SK-N-SH treated with all-trans-retinoic acid at 6 μM for 48 hours (cell line): ENCODE results near the gene TOM1L2.
A peak's percentile ranks its signal among the peaks of the same experiment; 100 is the strongest.

ENCODE experiments used
- ATAC-seq: fragments of 200-7000 bp; cut with Tn5 transposase; 3 replicates; pipeline ENCODE4 v1.9.1; 2020; ENCODE audit warnings: mild to moderate bottlenecking, moderate library complexity
- ARNTL ChIP-seq: fragments of 450-650 bp; formaldehyde crosslinking; IDR thresholded peaks from 2 replicates; pipeline ENCODE4 v1.5.0; 2020; ENCODE audit warnings: low read depth, mild to moderate bottlenecking, moderate library complexity, borderline replicate concordance
- BACH2 ChIP-seq: fragments of 250-450 bp; sonication (Bioruptor Pico); IDR thresholded peaks from 2 replicates; pipeline ENCODE4 v1.9.0; 2021; ENCODE audit warnings: mild to moderate bottlenecking, borderline replicate concordance
- CREB5 ChIP-seq: fragments of 250-450 bp; sonication (Bioruptor Pico); IDR thresholded peaks from 2 replicates; pipeline ENCODE4 v1.5.1; 2020; ENCODE audit warnings: low read depth, mild to moderate bottlenecking, moderate library complexity
- CSDC2 ChIP-seq: fragments of 250-450 bp; sonication (Bioruptor Pico); IDR thresholded peaks from 2 replicates; pipeline ENCODE4 v1.5.0; 2020; ENCODE audit warnings: mild to moderate bottlenecking, moderate library complexity
- CSRNP3 ChIP-seq: fragments of 250-450 bp; sonication (Bioruptor Pico); IDR thresholded peaks from 2 replicates; pipeline ENCODE4 v1.5.1; 2021; ENCODE audit warnings: mild to moderate bottlenecking, moderate library complexity
- ESRRG ChIP-seq: fragments of 250-450 bp; sonication (Bioruptor Pico); IDR thresholded peaks from 2 replicates; pipeline ENCODE4 v1.6.1; 2021; ENCODE audit warnings: mild to moderate bottlenecking
- GLIS3 ChIP-seq: fragments of 250-450 bp; sonication (Bioruptor Pico); IDR thresholded peaks from 2 replicates; pipeline ENCODE4 v1.5.0; 2020; ENCODE audit warnings: mild to moderate bottlenecking, moderate library complexity
- ISL1 ChIP-seq: fragments of 250-450 bp; sonication (Bioruptor Pico); IDR thresholded peaks from 2 replicates; pipeline ENCODE4 v2.1.2; 2022; ENCODE audit warnings: mild to moderate bottlenecking, moderate library complexity
- OSR1 ChIP-seq: fragments of 250-450 bp; sonication (Bioruptor Pico); IDR thresholded peaks from 2 replicates; pipeline ENCODE4 v1.8.0; 2022; ENCODE audit warnings: moderate library complexity, mild to moderate bottlenecking, inconsistent platforms
- POU6F1 ChIP-seq: fragments of 250-450 bp; sonication (Bioruptor Pico); IDR thresholded peaks from 2 replicates; pipeline ENCODE4 v1.8.0; 2021; ENCODE audit warnings: low read depth, mild to moderate bottlenecking, moderate library complexity, borderline replicate concordance
- PPARA ChIP-seq: fragments of 250-450 bp; sonication (Bioruptor Pico); IDR thresholded peaks from 2 replicates; pipeline ENCODE4 v1.5.0; 2020; ENCODE audit warnings: mild to moderate bottlenecking, borderline replicate concordance
- SNAI2 ChIP-seq: fragments of 250-450 bp; sonication (Bioruptor Pico); IDR thresholded peaks from 2 replicates; pipeline ENCODE4 v1.5.0; 2020; ENCODE audit warnings: mild to moderate bottlenecking, moderate library complexity
- TCF4 ChIP-seq: fragments of 250-450 bp; sonication (Bioruptor Pico); IDR thresholded peaks from 2 replicates; pipeline ENCODE4 v1.8.0; 2021; ENCODE audit warnings: mild to moderate bottlenecking, moderate library complexity, borderline replicate concordance
- TSHZ2 ChIP-seq: fragments of 250-450 bp; sonication (Bioruptor Pico); IDR thresholded peaks from 2 replicates; pipeline ENCODE4 v1.5.0; 2020; ENCODE audit warnings: mild to moderate bottlenecking, moderate library complexity
- ZC3H10 ChIP-seq: fragments of 250-450 bp; sonication (Bioruptor Pico); IDR thresholded peaks from 2 replicates; pipeline ENCODE4 v1.5.1; 2021; ENCODE audit warnings: mild to moderate bottlenecking, moderate library complexity
- ZFP3 ChIP-seq: fragments of 250-450 bp; sonication (Bioruptor Pico); IDR thresholded peaks from 2 replicates; pipeline ENCODE4 v1.5.0; 2020; ENCODE audit warnings: mild to moderate bottlenecking, moderate library complexity
- ZFP30 ChIP-seq: fragments of 450-650 bp; formaldehyde crosslinking; IDR thresholded peaks from 2 replicates; pipeline ENCODE4 v1.5.0; 2022; ENCODE audit warnings: mild to moderate bottlenecking, moderate library complexity
- ZNF70 ChIP-seq: fragments of 450-650 bp; formaldehyde crosslinking; IDR thresholded peaks from 2 replicates; pipeline ENCODE4 v1.5.0; 2020; ENCODE audit warnings: mild to moderate bottlenecking, moderate library complexity
- ZNF8 ChIP-seq: fragments of 450-650 bp; formaldehyde crosslinking; IDR thresholded peaks from 2 replicates; pipeline ENCODE4 v1.5.0; 2020; ENCODE audit warnings: mild to moderate bottlenecking, moderate library complexity

Gene TOM1L2

GRCh38 chr17:17813725-17814095 lies 158.5 kb downstream of the TOM1L2 start:
- no peak for TF ChIP-seq CSRNP3 (CRISPR knock-in tag)
- no peak for TF ChIP-seq OSR1 (CRISPR knock-in tag)
- no peak for TF ChIP-seq PPARA (CRISPR knock-in tag)
- no peak for TF ChIP-seq ISL1
- no peak for TF ChIP-seq ZNF70 (CRISPR knock-in tag)
- TF ChIP-seq CSDC2: no peak
- TF ChIP-seq GLIS3: no peak
- ATAC-seq: no peak

DNA sequence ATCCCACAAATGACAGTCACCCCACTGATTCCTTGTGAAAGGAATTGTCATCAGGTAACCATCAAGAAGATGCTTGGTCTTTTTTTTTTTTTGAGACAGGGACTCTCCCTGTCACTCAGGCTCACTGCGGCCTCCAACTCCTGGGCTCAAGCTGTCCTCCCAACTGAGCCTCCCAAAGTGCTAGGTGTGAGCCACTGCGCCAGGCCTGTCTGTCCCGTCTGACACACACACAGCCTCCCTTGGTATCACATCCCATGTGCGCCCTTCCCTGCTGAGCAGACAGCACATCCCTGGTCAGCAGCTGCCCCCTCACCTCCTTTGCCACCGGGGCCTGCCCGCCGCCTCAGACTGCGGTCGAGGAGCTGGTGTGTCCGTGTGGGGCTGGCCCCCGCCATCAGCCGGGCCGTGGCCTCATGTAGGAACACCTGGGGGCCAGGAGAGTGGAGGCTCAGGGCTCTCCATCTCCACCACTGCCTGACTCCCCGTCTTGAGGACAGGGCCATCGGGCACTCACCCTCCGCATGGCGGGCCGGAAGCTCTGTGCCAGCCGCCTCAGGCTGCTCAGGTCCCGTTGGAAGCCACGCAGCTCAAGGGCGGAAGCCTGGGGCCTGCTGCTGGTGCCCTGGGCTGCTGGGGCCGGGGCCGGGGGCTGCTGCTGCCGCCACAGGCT lies 159.0 kb downstream of the TOM1L2 start:
- TF ChIP-seq ZFP3 (CRISPR knock-in tag): no peak
- TF ChIP-seq POU6F1: no peak
- no peak for TF ChIP-seq TCF4
- TF ChIP-seq CSDC2: no peak
- TF ChIP-seq PPARA (CRISPR knock-in tag): no peak
- no peak for TF ChIP-seq ZNF70 (CRISPR knock-in tag)
- TF ChIP-seq, all 23 proteins: peak for 0

GRCh38 chr17:17812211-17813054 lies 159.8 kb downstream of the TOM1L2 start:
- TF ChIP-seq ZFP3 (CRISPR knock-in tag): 0 out of 2 replicates have a peak, but pooled peaks have one; percentile 48
- no peak for TF ChIP-seq CSRNP3 (CRISPR knock-in tag)

More for the DNA sequence above, 159.0 kb downstream of the TOM1L2 start:
- ATAC-seq: no peak

GRCh38 chr17:17811381-17812210 lies 160.6 kb downstream of the TOM1L2 start:
- no peak for ATAC-seq
- TF ChIP-seq TCF4 (no peak), BACH2 (CRISPR knock-in tag) (no peak), ZNF8 (CRISPR knock-in tag) (no peak), CREB5 (CRISPR knock-in tag) (no peak), TSHZ2 (no peak), ESRRG (CRISPR knock-in tag) (no peak), ZC3H10 (CRISPR knock-in tag) (no peak), ZNF70 (CRISPR knock-in tag) (no peak), ZFP3 (CRISPR knock-in tag) (no peak), ARNTL (CRISPR knock-in tag) (no peak), GLIS3 (no peak), SNAI2 (CRISPR knock-in tag) (no peak), ZFP30 (CRISPR knock-in tag) (no peak), PPARA (CRISPR knock-in tag) (no peak)

More at GRCh38 chr17:17812211-17813054, 159.8 kb downstream of the TOM1L2 start:
- ATAC-seq: peak; percentile 59
